HG03442 (cell line): Measurements from ENCODE around the gene BPIFA3.

ENCODE experiments used
- ATAC-seq: cut with Tn5 transposase; IDR thresholded peaks from one replicate; pipeline ENCODE4 v1.9.1; 2021; ENCODE audit warnings: mild to moderate bottlenecking, moderate library complexity; ENCODE audit not compliant: unreplicated experiment

BPIFA3 gene

GRCh38 chr20:33259371-33259770 lies 42.2 kb downstream of the BPIFA3 start:
- ATAC-seq = no peak

- no peak for ATAC-seq
Measured at GRCh38 chr20:33261465-33261864, 44.3 kb downstream of the BPIFA3 start.

GRCh38 chr20:33262658-33263065 lies 45.5 kb downstream of the BPIFA3 start:
- no peak for ATAC-seq

GRCh38 chr20:33263784-33264183 lies 46.6 kb downstream of the BPIFA3 start:
- no peak for ATAC-seq

- no peak for ATAC-seq
Measured at GRCh38 chr20:33267701-33268100, 50.5 kb downstream of the BPIFA3 start.

- no peak for ATAC-seq
Measured at GRCh38 chr20:33272155-33272873, 55.2 kb downstream of the BPIFA3 start.

- ATAC-seq = no peak
Measured at GRCh38 chr20:33273117-33273851, 56.1 kb downstream of the BPIFA3 start.

GRCh38 chr20:33275215-33275614 lies 58.1 kb downstream of the BPIFA3 start:
- no peak for ATAC-seq

GRCh38 chr20:33275871-33276270 lies 58.7 kb downstream of the BPIFA3 start:
- ATAC-seq = no peak

GRCh38 chr20:33276303-33277113 lies 59.4 kb downstream of the BPIFA3 start:
- no peak for ATAC-seq
